Measurements from ENCODE around the gene DCLK1. TPM values are rescaled to one million over a fixed set of nuclear protein-coding genes. Genes with fewer than 3 reads are reported as not detected.

The DCLK1 gene
- 0.97 to 1.2 TPM (median 1.1 TPM) in 5 replicates for total RNA-seq (2022; extraction: Qiagen RNA extraction)

DNA sequence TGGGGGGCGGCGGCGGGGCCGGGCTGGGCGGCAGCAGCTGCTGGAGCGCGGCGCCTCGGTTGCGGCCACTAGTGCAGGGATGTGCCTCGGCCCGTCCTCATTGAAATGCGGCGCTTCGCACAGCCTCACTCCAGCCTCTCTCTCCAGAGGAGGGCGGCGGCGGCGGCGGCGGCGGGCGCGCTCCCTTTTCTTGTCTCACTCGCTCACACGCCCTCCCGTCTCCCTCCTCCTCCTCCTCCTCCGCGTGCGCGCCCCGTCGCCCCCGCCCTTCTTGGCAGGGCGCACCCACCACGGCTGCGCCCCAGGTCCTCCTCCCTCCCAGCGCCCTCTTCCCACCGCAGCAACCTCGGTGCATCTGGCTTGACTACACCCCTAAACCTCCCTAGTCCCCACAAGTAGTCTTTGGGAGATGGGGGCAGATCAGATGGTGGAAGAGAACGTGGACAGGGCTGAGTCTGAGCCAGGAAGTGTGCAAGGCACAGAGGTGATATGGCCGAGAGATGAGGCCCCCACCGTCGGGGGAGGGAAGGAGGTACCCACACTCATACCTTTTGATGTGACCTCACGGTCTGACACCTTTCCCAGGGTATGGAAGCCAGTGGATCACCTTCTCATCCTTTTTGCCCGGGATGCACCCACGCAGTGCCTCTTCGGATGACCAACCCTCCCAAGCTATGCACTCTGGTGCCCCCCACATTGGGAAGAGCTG lies at the start of gene DCLK1:
DCLK1 (minus strand) TSS at position 161 of the 709 bp plus-strand sequence.

Other genes with a start within 250 kb of the DCLK1 start
- 0.06 TPM in 1 of 5 replicates, not detected in the others for gene SOHLH2, start 83.2 kb upstream of the DCLK1 start, total RNA-seq (2022; extraction: Qiagen RNA extraction)
- 0.07 to 0.44 TPM (median 0.29 TPM) in 5 replicates for gene CCDC169, start 166.4 kb upstream of the DCLK1 start, total RNA-seq (2022; extraction: Qiagen RNA extraction)
- 18.3 to 28.8 TPM (median 19.2 TPM) in 5 replicates for gene SPART, start 215.0 kb upstream of the DCLK1 start, total RNA-seq (2022; extraction: Qiagen RNA extraction)

Data from A549 treated with AZD2906 at 1 μM for 4 hours (cell line).